Measurements from ENCODE around the gene NFKB2. TPM values are rescaled to one million over a fixed set of nuclear protein-coding genes. Genes with fewer than 3 reads are reported as not detected.
A peak's percentile ranks its signal among the peaks of the same experiment; 100 is the strongest.

Gene NFKB2
- total and polyA plus RNA-seq, 2 donors (not counting 1 experiment from before 2014, with no cell fraction given) = 7.6 to 23.3 TPM

GRCh38 chr10:102400598-102401341 lies 5.3 kb downstream of the NFKB2 start:
- Histone ChIP-seq H3K27me3 (ENCODE audit: control insufficient read depth, insufficient read depth, low read length) (no peaks in the 10 kb centered on the region), H3K4me2 (ENCODE audit: extremely low read depth, insufficient read depth, low read length) (no peak overlapping the region), H3K9ac (ENCODE audit: insufficient read depth, low read length) (no peak overlapping the region), H3K4me1 (ENCODE audit: control insufficient read depth, extremely low read depth, insufficient read depth, low read length) (peaks cover 4% of the 10 kb centered on the region), H3K27ac (ENCODE audit: insufficient read depth, low read length) (no peak overlapping the region), H3K4me3 (replicated peaks in 1 of 4; ENCODE audit: control extremely low read depth in 1 of 4, insufficient read depth in 1 of 4, low read depth in 3 of 4, low read length in 4 of 4) (no peak overlapping the region), H4K20me1 (ENCODE audit: control insufficient read depth, extremely low read depth, insufficient read depth, low read length) (no peaks in the 10 kb centered on the region), H3K36me3 (ENCODE audit: control insufficient read depth, insufficient read depth, low read length) (peaks cover 6% of the 10 kb centered on the region), H3K9me3 (ENCODE audit: control insufficient read depth, insufficient read depth, low read depth, low read length) (no peaks in the 10 kb centered on the region), H2AFZ (ENCODE audit: low read length) (no peak overlapping the region), H3K79me2 (ENCODE audit: control insufficient read depth, insufficient read depth, low read length) (no peaks in the 10 kb centered on the region)
- no peak for TF ChIP-seq EZH2 (IDR thresholded peaks at IDR 0.05; ENCODE audit: low read length, missing control alignments)
- no peak for TF ChIP-seq CTCF (conservative IDR thresholded peaks at IDR 0.05 in 1 of 2, IDR thresholded peaks at IDR 0.05 in 1 of 2; ENCODE audit: low read depth in 1 of 2, low read length in 2 of 2)
- no peak for DNase-seq (ENCODE audit: low read depth in 2 of 2)

GRCh38 chr10:102401342-102401654 lies 5.8 kb downstream of the NFKB2 start:
- Histone ChIP-seq H3K27ac (ENCODE audit: insufficient read depth, low read length) (no peak overlapping the region), H3K4me3 (replicated peaks in 1 of 4; ENCODE audit: control extremely low read depth in 1 of 4, insufficient read depth in 1 of 4, low read depth in 3 of 4, low read length in 4 of 4) (no peak overlapping the region), H3K79me2 (ENCODE audit: control insufficient read depth, insufficient read depth, low read length) (no peaks in the 10 kb centered on the region), H3K9me3 (ENCODE audit: control insufficient read depth, insufficient read depth, low read depth, low read length) (no peaks in the 10 kb centered on the region), H3K4me2 (ENCODE audit: extremely low read depth, insufficient read depth, low read length) (no peak overlapping the region), H3K9ac (ENCODE audit: insufficient read depth, low read length) (no peak overlapping the region), H3K36me3 (ENCODE audit: control insufficient read depth, insufficient read depth, low read length) (peaks cover 6% of the 10 kb centered on the region), H4K20me1 (ENCODE audit: control insufficient read depth, extremely low read depth, insufficient read depth, low read length) (no peaks in the 10 kb centered on the region), H3K4me1 (ENCODE audit: control insufficient read depth, extremely low read depth, insufficient read depth, low read length) (peaks cover 4% of the 10 kb centered on the region), H3K27me3 (ENCODE audit: control insufficient read depth, insufficient read depth, low read length) (no peaks in the 10 kb centered on the region), H2AFZ (ENCODE audit: low read length) (no peak overlapping the region)
- no peak for TF ChIP-seq CTCF (conservative IDR thresholded peaks at IDR 0.05 in 1 of 2, IDR thresholded peaks at IDR 0.05 in 1 of 2; ENCODE audit: low read depth in 1 of 2, low read length in 2 of 2)
- no peak for TF ChIP-seq EZH2 (IDR thresholded peaks at IDR 0.05; ENCODE audit: low read length, missing control alignments)
- DNase-seq (ENCODE audit: low read depth in 2 of 2) = no peak

- Histone ChIP-seq H3K4me2 (ENCODE audit: extremely low read depth, insufficient read depth, low read length) (no peak overlapping the region), H3K9ac (ENCODE audit: insufficient read depth, low read length) (no peak overlapping the region), H3K27me3 (ENCODE audit: control insufficient read depth, insufficient read depth, low read length) (no peaks in the 10 kb centered on the region), H3K27ac (ENCODE audit: insufficient read depth, low read length) (no peak overlapping the region), H3K36me3 (ENCODE audit: control insufficient read depth, insufficient read depth, low read length) (peaks cover 6% of the 10 kb centered on the region), H3K79me2 (ENCODE audit: control insufficient read depth, insufficient read depth, low read length) (no peaks in the 10 kb centered on the region), H3K9me3 (ENCODE audit: control insufficient read depth, insufficient read depth, low read depth, low read length) (no peaks in the 10 kb centered on the region), H3K4me3 (replicated peaks in 1 of 4; ENCODE audit: control extremely low read depth in 1 of 4, insufficient read depth in 1 of 4, low read depth in 3 of 4, low read length in 4 of 4) (no peak overlapping the region), H4K20me1 (ENCODE audit: control insufficient read depth, extremely low read depth, insufficient read depth, low read length) (no peaks in the 10 kb centered on the region), H3K4me1 (ENCODE audit: control insufficient read depth, extremely low read depth, insufficient read depth, low read length) (peaks cover 4% of the 10 kb centered on the region), H2AFZ (ENCODE audit: low read length) (no peak overlapping the region)
- peak in 1 of 2 donors; percentile 62 for DNase-seq (ENCODE audit: low read depth in 2 of 2)
- TF ChIP-seq EZH2 (IDR thresholded peaks at IDR 0.05; ENCODE audit: low read length, missing control alignments) (no peak), CTCF (conservative IDR thresholded peaks at IDR 0.05 in 1 of 2, IDR thresholded peaks at IDR 0.05 in 1 of 2; ENCODE audit: low read depth in 1 of 2, low read length in 2 of 2) (no peak)
Observed at GRCh38 chr10:102401735-102402511, 6.4 kb downstream of the NFKB2 start.

Measured in fibroblast of lung (primary cell).